Gastrocnemius medialis (tissue), 4 donors: ENCODE results near the gene NHSL1. TPM values are rescaled to one million over a fixed set of nuclear protein-coding genes. Genes with fewer than 3 reads are reported as not detected.

Experiments used
- ATAC-seq, 2 donors: fragments of 150-250 bp; one replicate each; pipeline ENCODE4 v1.9.1; 2016
- DNase-seq, 2 donors: peaks; one replicate each; pipeline ENCODE4 v3.0.0-alpha.2; 2019
- H3K27ac ChIP-seq, 4 donors: fragments of 200-600 bp; sonication (generic); 1 replicate in 1 of 4; 2 replicates in 3 of 4; pipeline ENCODE4 v1.5.1; 2016 to 2018; ENCODE audit warnings: mild to moderate bottlenecking in 2 of 4, moderate library complexity in 1 of 4
- H3K27me3 ChIP-seq, 3 donors: fragments of 200-600 bp; sonication (generic) in 2 of 3; 1 replicate in 1 of 3; 2 replicates in 2 of 3; pipeline versions ENCODE4 v1.5.1 to v1.6.0; 2016 to 2019; ENCODE audit warnings: mild to moderate bottlenecking in 1 of 3, moderate library complexity in 1 of 3
- H3K36me3 ChIP-seq, 2 donors: fragments of 200-600 bp; sonication (generic) in 1 of 2; one replicate each; pipeline ENCODE4 v1.5.1; 2017 to 2018
- H3K4me1 ChIP-seq, 2 donors: fragments of 200-600 bp; sonication (generic) in 1 of 2; one replicate each; pipeline ENCODE4 v1.5.1; 2016 to 2017; ENCODE audit warnings: mild to moderate bottlenecking in 2 of 2
- H3K4me3 ChIP-seq, 4 donors: fragments of 200-600 bp; sonication (generic) in 3 of 4; 1 replicate in 1 of 4; 2 replicates in 3 of 4; pipeline ENCODE4 v1.5.1; 2016 to 2019; ENCODE audit warnings: mild to moderate bottlenecking in 2 of 4
- H3K9me3 ChIP-seq, 3 donors: fragments of 200-600 bp; sonication (generic) in 2 of 3; 1 replicate in 1 of 3; 2 replicates in 2 of 3; pipeline ENCODE4 v1.5.1; 2016 to 2019
- CTCF ChIP-seq, 5 experiments: fragments of 450-650 bp in 3 of 5; fragments of 200-600 bp in 2 of 5; sonication (generic) in 2 of 5; IDR thresholded peaks in 4 of 5; conservative IDR thresholded peaks in 1 of 5; 1 replicate in 4 of 5; 2 replicates in 1 of 5; pipeline ENCODE4 v1.5.1; 2016 to 2019; ENCODE audit warnings: antibody characterized with exemption in 5 of 5, mild to moderate bottlenecking in 3 of 5, moderate library complexity in 3 of 5
- POLR2A ChIP-seq, 2 donors: fragments of 450-650 bp; IDR thresholded peaks; one replicate each; pipeline ENCODE4 v1.6.1; 2017; ENCODE audit warnings: antibody characterized with exemption in 2 of 2, mild to moderate bottlenecking in 2 of 2, moderate library complexity in 2 of 2
- in situ Hi-C, 4 donors: fragments of 200-750 bp; cut with MboI; loops; one replicate each; pipeline versions ENCODE4 v1.15.0 to v1.8.0; 2017; ENCODE audit warnings: low sequenced_read_pairs in 4 of 4
- intact Hi-C: fragments of 100-400 bp; cut with DNase I; formaldehyde crosslinking; loops from one replicate; pipeline ENCODE4 v1.15.1; 2023; ENCODE audit warnings: low total_unique reads
- microRNA-seq, 2 donors: library from miRNA; unstranded; fragments of <30 nt; microRNA quantifications; one replicate each; pipeline ENCODE4, GENCODE V29; 2016; ENCODE audit warnings: borderline replicate concordance in 2 of 2
- total RNA-seq, 4 donors: library from RNA; depleted of rRNA; stranded (reverse); fragments of >200 nt; gene quantifications; one replicate each; pipeline versions ENCODE4 v1.1.0 to v1.2.3, GENCODE V29; 2016

The NHSL1 gene
- total RNA-seq, 4 donors from 2014 or later, result 0.31 to 2.0 (median 1.1) TPM

GRCh38 chr6:138377042-138377441, 122.3 kb downstream of the NHSL1 start:
- Histone ChIP-seq H3K27ac (no peak overlapping the region), H3K4me3 (no peak overlapping the region), H3K9me3 (no peaks in the 10 kb centered on the region), H3K4me1 (no peaks in the 10 kb centered on the region), H3K36me3 (no peaks in the 10 kb centered on the region), H3K27me3 (no peaks in the 10 kb centered on the region)
- in situ Hi-C loops (no loop called here), intact Hi-C loops (no loop called here)
- no peak for DNase-seq
- TF ChIP-seq CTCF (IDR thresholded peaks at IDR 0.05 in 4 of 5, conservative IDR thresholded peaks at IDR 0.05 in 1 of 5) (no peak), POLR2A (IDR thresholded peaks at IDR 0.05) (no peak)
- ATAC-seq, result no peak

GRCh38 chr6:138374815-138375214, 124.5 kb downstream of the NHSL1 start:
- DNase-seq (no peak), ATAC-seq (no peak)
- Histone ChIP-seq H3K9me3 (no peaks in the 10 kb centered on the region), H3K27ac (no peak overlapping the region), H3K4me3 (no peak overlapping the region), H3K27me3 (no peaks in the 10 kb centered on the region), H3K4me1 (no peaks in the 10 kb centered on the region), H3K36me3 (no peaks in the 10 kb centered on the region)
- intact Hi-C loops (no loop called here), in situ Hi-C loops (no loop called here)
- no peak for TF ChIP-seq POLR2A (IDR thresholded peaks at IDR 0.05)
- TF ChIP-seq CTCF (IDR thresholded peaks at IDR 0.05 in 4 of 5, conservative IDR thresholded peaks at IDR 0.05 in 1 of 5), result no peak

GRCh38 chr6:138374230-138374629, 125.1 kb downstream of the NHSL1 start:
- Histone ChIP-seq H3K4me1 (no peaks in the 10 kb centered on the region), H3K27ac (no peak overlapping the region), H3K4me3 (no peak overlapping the region), H3K27me3 (no peaks in the 10 kb centered on the region), H3K36me3 (no peaks in the 10 kb centered on the region), H3K9me3 (no peaks in the 10 kb centered on the region)
- TF ChIP-seq CTCF (IDR thresholded peaks at IDR 0.05 in 4 of 5, conservative IDR thresholded peaks at IDR 0.05 in 1 of 5) (no peak), POLR2A (IDR thresholded peaks at IDR 0.05) (no peak)
- no peak for ATAC-seq
- in situ Hi-C loops (no loop called here), intact Hi-C loops (no loop called here)
- DNase-seq, result no peak

DNA sequence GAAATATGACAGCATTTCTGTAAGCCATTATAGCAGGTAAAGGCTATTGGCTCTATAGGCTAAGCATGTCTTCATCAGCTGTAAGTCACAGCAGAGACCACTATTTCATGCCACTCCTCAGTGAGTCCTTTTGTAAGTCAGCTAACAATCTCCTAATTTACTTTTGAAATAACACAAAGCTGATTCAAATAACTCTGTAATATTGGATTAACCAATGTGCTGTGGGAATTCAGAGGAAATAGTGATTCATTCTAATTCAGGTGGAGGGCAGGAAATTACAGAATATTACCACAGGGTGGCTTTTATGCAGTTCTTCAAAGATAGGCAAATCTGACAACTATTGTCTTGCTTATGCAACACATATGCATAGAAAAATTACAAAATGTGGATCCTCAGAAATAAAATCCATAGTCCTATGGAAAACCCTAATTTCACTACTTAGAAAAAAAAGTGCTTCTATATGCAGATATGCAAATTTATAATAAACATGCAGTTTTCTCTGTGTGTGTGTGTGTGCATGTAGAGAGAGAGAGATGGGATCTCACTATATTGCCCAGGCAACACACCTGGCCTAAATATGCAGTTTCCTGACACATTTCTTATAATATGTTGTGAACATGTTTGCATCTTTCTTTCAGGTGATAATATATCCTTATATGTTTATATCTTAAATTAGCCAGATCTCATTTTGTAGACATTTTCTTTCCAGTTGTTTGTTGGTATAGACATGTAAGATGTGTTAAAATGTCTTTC, 126.4 kb downstream of the NHSL1 start:
- ATAC-seq, result no peak
- in situ Hi-C loops, result no loop called here

More for the DNA sequence above, 126.4 kb downstream of the NHSL1 start:
- intact Hi-C loops, result no loop called here
- TF ChIP-seq POLR2A (IDR thresholded peaks at IDR 0.05), result no peak
- TF ChIP-seq CTCF (IDR thresholded peaks at IDR 0.05 in 4 of 5, conservative IDR thresholded peaks at IDR 0.05 in 1 of 5), result no peak
- Histone ChIP-seq H3K27me3 (no peaks in the 10 kb centered on the region), H3K36me3 (no peaks in the 10 kb centered on the region), H3K27ac (no peak overlapping the region), H3K9me3 (no peaks in the 10 kb centered on the region), H3K4me3 (no peak overlapping the region), H3K4me1 (no peaks in the 10 kb centered on the region)
- no peak for DNase-seq

Small RNA genes within 50 kb of the gene (microRNA-seq; reads per million reads assigned to microRNA genes)
- gene MIR3145, result 0 reads per million in 2 donors

Other genes with a start within 250 kb of the NHSL1 start
- gene SMIM28, start 121.6 kb downstream of the NHSL1 start, total RNA-seq, result not detected
- 10 to 100 TPM; 60.3 to 81.5 (median 74.8) TPM for gene HEBP2, start 95.3 kb downstream of the NHSL1 start, total RNA-seq